Renal cortex interstitium (tissue), 11 donors: ENCODE measurements around the gene RHBDD1. TPM values are rescaled to one million over a fixed set of nuclear protein-coding genes. Genes with fewer than 3 reads are reported as not detected.
A peak's percentile ranks its signal among the peaks of the same experiment; 100 is the strongest.

Experiments used
- DNase-seq, 11 donors: peaks; one replicate each; pipeline ENCODE4 v3.0.0-alpha.2; 2013; ENCODE audit warnings: low read depth in 9 of 11, low spot score in 4 of 11; ENCODE audit errors: extremely low read depth in 1 of 11
- polyA plus RNA-seq, 3 donors: library from polyadenylated mRNA; unstranded; fragments of 120-200 nt; gene quantifications; one replicate each; pipeline ENCODE4 v1.2.1, GENCODE V29; 2013; ENCODE audit not compliant: insufficient read length in 3 of 3

Gene RHBDD1
- polyA plus RNA-seq, 3 donors: 25.6 to 35.4 (median 29.2) TPM

DNA sequence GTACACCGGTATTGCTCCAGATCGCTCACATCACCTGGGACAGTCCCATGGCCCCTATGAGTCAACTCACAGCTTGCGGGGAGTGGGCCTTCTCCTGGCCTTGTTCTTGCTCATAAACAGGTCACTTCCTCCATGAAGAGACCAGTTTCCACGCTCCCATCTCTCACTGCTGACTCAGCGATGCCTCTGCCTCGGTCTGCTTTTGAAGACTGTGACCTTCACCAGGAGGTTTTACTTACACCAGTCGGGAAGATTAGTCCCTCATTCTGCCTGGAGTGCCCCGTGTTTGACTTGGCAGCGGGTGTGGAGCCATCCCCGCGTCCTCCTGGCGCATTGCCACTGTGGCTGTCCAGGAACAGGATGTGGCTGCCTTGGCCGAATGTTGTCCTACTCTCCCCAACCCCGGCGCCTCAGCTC, 159.8 kb downstream of the RHBDD1 start:
- peak in 1 of 11 donors; percentile 19 for DNase-seq

DNA sequence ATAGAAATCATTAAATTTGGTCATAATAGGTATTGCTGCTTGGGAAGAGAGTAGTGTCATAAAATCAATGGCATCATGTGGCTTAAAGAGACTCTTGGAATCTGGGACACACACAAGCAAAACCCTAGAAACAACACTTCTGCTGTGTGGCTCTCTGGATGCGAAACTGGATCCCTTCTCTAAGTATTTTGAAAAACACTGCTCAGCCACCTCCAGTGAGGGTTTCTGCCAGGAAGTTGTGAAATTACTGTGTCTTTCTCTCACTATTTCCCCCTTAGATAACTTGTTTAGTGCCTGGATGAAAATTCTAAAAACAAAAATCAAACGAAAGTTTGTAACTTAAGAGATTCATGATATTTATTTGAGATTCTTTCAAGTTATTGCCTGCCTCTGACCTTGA, 163.8 kb downstream of the RHBDD1 start:
- DNase-seq: no peak

DNA sequence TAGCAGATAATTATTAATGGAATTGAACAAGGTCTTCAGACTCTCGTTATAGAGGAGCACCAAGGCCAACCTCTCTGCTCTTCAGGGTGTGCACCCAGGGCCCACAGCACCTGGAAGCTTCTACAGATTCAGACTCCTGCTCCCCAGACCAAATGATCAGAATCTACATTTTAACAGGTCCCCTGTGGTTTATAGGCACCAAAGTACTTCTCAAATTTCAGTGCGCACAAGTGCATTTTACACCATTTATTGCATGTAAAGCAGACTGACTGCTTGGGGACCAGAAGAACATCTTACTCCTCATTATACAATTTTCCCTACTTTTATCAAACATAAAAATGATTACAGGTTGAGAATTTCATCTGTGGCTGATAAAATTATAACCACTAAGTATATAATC, 164.3 kb downstream of the RHBDD1 start:
- DNase-seq: no peak

DNA sequence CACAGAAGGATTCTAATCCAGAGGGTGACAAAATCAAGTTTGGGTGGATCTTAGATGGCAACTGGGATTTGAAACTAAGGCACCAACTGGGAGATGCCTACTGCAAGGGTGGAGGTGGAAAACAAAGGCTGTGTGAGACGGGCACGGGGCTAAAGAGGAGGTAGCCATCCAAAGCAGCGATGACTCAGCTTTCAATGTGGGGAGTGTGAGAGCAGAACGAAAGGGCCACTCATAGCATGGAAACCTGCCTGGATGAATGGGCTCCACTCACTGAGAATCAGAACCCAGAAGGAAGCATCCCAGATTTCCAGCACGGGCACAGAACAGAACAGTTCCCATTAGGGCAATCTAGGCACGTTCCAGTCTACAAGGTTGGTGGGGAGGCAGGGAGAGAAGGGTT, 168.6 kb downstream of the RHBDD1 start:
- no peak for DNase-seq

DNA sequence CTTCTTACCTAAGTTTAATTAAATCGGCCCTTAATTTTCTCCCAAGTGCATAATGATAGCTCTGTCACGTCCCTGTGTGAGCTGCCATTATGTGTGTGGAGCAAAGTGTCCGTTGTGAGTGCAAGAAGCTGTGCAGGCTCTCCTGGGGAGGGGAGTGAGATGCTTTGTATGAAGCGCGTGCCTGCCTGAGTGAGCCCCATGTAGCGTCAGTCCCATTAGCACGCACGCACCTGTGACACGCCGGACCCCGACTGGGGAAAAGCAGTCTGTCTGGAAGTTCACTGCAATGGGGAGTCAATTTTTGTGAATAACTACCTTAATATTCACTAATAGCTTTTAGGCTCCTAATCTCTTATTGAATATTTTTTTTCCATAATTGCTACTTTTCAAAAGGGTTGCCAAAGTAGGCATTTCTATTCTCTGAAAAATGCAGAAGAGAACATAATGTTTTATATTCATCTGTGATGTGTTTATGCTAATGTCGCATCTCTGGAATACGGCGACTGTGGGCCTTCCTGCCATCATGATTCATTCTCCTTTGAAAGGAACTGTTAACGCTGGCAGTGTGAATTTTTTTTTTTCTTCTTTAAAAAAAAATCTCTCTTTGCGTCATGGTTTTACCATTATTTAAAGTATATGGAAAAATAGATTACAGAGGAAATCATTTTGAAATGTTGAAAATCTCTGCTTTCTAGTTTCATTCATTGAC, 170.5 kb downstream of the RHBDD1 start:
- DNase-seq: no peak

DNA sequence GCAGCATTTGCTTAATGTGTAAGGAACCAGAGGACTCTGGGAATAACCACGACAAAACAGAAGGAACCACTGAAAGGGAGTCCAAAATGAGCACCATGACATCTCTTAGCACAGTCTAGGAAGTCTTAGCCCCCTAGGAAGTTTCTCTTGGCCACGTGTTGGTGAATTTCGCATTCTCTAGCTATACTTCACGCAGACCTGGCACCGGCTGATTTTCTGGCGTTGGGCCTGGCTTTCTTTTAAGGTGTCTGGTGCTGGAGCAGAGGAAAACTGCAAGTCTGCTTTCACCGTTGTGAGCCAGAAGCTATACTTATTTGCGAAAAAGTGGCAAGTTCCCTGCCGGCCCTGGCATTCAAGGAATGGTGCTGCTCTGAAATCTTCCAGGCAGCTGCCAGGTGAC, 171.3 kb downstream of the RHBDD1 start:
- DNase-seq: no peak

DNA sequence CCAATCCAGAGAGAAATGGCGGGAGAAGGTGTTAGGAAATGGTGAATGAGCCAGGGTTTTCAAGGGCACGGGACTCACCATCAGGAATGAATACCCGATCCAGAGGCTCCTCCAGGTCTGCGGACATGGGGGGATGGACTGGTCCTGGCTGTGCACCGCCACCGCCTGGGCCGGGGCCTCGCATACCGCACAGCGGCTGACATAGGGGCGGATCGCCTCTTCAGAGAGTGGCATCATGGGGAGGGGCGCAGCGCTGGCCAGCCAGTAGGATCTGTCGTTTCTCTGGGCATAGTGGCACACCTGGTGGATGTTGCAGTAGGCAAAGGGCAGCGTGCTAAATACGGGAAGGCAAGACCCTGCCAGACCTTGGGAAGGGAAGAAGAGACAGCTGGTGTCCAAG, 172.1 kb downstream of the RHBDD1 start:
- no peak for DNase-seq

DNA sequence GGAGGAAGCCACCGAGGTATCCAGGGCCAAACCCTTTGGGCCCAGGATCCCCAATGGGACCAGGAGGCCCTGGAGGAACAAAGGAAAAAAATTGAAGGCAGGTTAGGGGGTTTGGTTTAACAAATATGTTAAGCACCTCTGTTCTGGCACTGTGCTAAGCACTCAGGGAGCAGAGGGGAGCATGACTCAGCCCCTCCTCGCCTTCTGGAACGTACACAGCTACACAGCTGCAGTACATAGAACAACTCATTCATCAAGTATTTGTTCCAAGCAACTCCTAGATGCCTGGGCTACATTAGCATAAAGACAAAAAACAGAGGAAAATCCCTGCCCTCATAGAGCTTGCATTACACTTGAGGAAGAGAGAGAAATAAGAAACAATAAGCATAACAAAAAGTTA, 174.6 kb downstream of the RHBDD1 start:
- DNase-seq: no peak

DNA sequence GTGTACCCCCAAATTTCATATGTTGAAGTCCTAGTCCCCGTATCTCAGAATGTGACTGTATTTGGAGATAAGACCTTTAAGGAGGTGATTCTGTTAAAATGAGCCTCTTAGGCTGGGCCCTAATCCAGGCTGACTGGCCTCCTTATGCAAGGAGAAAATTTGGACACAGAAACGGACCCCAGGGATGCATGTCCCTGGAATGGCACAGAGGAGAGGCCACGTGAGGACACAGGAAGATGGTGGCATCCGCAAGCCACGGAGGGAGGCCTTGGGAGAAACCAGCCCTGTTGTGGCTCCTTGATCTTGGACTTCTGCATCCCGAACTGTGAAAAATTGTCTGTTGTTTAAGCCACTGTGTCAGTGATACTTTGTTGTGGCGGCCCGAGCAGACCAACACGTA, 177.5 kb downstream of the RHBDD1 start:
- DNase-seq: no peak

DNA sequence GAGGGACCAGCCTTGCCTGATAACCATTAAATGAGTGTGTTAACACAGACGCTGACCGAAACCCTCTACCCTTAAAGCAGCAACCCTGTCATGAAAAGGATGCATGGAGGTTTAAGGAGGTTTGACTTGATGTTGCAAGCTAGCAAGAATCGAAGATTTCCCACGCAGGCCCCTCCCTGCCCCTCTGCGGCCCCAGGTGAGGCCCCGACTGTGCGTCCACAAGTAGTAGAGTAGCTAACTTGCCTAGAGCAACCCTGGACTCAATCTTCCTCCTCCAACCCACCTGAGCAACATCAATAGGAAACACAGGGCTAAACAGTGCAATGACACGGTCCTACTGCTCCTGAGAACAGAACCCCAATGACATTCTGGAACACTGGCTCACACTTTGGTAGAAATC, 178.0 kb downstream of the RHBDD1 start:
- DNase-seq: no peak

DNA sequence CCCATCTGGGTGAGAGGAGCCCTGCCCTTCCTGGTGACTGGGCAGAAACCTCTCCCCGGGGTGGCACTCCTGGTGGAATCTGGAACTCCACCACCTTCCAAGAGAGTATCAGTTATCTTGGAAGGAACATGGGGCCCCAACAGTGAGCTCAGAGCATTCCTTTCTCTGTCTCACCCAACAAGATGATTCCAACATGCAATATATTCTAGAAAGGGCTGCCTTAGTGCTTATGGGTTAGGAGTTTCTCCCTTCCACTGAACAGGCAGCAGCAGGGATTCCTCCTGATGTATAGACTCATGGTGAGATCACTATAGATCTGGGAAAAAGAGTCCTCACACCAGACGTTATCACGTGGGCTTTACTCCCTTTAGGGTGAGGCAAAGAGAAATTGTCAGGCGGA, 181.0 kb downstream of the RHBDD1 start:
- DNase-seq: no peak

DNA sequence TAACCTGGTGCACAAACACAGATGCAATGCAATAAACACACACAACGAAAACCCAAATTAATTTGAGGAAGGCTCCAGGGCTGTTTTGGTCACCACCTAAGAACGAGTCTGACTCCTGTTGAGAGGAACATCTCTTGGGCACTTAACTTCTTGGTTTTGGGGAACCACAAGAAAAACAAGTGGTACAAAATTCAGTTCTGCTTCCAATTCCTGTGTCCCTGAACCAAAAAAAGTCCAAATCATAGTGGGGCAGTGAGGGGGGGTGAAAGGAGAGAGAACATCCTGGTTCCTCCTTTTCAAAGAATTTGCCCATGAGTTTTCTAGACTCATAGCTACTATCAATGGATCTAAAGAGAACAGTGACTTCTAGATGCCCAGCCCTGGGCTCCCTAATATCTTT, 184.6 kb downstream of the RHBDD1 start:
- no peak for DNase-seq

DNA sequence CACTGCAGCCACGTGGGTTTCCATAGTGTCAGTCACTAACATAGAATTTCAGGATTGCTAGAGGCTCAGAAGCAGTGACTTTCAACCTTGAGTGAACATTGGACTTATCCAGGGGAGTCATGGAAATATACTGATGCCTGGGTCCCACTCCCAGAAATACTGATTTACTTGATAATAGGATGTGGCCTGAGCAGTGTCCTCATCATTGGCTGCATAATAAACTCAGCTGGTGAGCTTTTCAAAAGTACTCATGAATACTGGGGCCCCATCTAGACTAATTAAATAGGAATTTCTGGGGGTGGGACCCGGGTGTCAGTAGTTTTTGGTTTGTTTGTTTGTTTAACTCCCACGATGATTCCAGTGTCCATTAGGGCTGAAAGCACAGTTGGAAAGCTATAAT, 186.8 kb downstream of the RHBDD1 start:
- DNase-seq: peak in 1 of 11 donors; percentile 14

DNA sequence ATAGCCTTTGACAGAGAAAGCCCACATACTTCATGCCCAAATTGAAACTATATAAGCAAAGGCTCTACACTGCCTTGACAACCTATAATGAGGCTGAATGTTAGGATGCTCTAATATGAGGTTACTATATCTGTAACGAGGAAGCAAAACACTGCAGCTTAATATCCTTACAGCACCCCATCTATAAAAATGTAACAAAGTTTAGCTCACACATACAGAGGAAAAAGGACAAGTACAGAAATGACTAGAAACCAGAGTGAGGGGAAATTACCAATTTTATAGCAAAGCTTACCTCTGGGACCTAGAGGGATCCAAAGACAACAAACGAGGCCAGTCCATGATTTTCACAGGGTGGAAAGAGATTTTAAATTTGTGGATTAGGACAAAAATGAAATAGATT, 189.7 kb downstream of the RHBDD1 start:
- DNase-seq: no peak

DNA sequence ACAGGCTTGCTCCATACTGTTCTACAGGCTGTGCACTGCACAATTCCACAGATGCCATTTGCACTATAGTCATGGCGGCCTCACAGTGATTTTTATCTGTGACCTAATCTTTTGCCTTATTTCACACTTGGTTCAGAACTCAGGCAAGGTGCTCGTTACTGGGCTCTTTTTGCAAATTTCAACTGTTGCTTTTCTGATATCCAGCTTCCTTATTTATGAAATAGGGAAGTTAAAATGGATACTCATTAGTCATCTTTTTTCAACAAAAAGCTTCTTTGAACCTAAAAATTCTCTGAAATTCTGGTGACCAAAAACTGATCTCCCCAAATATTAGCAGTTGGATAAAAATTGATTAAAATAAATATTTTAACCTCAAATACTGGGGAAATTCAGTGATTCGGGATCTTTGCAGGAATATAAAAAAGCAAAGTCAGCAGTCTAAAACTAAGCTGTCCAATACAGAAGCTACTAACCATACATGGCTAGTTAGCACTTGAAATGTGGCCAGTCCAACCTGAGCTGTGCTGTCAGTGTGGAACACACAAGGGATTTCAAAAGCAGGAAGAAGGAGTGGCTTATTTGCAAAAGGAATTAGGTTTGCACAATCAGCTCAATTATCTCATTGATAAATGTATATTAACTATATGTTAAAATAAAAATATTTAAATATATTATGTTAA, 193.7 kb downstream of the RHBDD1 start:
- no peak for DNase-seq

DNA sequence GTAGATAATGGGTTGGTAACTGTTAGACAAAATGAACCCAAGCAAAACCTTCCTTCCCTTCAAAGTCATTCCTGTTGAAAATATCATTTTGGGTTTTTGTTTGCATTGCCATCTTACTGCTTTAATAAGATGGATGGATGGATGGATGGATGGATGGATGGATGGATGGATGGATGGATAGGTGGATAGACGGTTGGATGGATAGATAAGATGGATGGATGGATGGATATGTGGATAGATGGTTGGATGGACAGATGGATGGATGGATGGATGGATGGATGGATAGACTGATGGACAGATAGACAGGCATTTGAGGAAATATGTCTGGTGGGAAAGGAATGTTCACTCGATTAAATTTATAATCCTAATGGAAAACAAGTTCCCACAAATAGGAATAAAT, 194.9 kb downstream of the RHBDD1 start:
- DNase-seq: no peak

DNA sequence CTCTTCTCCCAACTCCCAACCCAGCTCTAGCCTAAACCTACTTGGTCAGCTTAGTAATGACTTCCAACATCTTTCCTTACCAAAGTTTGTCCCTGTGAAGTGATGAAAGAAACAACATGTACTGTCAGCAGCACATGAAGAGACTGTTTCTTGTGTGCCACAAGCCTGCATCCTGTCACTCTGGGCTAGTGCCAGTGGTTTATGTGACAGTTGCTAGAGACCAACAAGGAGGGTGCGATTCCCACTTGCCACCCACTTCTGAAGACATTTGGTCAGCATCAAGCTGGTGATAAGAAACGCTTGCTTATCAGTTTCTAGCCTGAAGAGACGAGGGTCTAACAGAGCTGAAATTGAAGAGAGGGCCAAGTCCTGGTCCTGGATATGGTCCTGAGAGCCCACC, 195.5 kb downstream of the RHBDD1 start:
- no peak for DNase-seq

DNA sequence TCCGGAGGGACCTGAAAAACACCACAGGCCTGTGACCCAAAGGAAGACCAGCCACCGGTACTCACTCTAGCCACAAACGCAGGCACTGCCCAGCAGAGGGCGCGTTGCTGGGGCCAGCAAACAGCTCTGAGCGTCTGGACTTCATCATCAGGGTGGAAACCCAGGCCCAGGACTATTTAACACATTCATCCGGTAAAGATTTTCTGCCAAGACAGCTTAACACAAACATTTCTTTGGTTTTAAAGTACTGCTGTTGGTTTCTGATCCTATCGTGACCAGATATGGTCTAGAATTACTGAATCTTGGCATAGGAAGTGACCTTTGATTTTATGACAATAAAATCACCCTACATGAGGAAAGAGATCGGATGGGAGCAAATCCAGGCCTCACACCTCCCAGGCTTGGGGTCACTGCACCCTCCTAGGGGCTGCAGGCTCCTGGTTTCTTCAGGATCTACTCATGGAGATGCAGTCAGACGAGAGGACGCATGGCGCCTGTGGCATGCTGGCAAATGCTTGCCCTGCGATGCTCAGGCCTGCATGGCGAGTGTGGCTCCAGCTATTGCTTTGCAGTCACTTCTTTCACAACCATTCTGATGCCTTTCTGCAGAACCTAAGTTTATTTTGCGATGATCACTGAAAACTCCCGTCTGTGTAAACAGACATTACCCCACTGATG, 197.8 kb downstream of the RHBDD1 start:
- DNase-seq: peak in 8 of 11 donors; percentile 13 to 36 (median 26)

DNA sequence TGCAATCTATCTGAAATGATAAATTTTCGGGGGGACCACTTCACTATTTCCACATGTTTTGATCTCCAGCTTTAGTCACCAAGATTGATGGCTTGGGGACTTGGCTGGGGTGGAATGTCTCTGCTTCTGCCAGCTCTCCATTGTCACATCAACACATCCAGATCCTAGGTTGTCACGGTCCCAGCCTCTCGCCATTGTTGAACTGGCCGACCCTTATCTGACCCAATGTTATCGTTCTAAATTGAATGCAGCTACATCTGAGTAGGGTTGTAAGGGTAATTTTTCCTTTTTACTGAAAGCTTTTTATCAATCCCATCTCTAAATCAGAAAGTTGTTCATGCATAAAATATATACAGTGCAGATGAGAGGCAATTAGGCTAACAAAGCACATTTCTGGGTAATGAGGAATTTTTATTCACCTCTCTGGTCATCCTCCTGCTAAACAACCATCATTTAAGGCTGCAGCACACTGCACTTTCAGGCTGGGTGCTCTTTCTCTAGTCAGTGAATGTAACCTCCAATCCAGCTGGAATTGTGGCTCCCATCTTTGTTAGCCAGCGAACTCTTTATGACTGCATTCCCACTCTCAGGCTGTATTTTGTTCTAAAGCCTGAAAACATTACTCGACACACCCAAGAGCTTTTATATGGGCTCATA, 200.0 kb downstream of the RHBDD1 start:
- no peak for DNase-seq

DNA sequence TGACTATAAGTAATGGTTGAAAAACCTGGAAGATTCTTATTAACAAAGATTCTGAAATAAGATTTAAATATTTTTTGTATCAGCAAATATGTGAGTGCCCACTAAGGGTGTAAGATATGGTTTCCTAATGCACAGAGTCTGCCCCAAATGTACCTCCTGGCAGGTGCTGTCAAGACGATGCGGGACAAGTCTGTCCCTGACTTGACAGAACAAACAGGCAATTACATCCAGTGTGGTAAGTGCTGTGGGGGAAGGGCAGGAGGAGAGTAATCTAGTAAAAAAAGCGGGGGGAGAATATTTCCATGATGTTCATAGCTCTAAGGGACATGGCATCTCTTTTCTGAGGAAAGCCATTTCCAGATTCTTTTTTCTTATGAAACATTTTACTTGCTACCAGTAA, 200.7 kb downstream of the RHBDD1 start:
- no peak for DNase-seq
